GM21737 (cell line): ENCODE measurements around the gene TUBGCP4.

Experiments used
- ATAC-seq: cut with Tn5 transposase; IDR thresholded peaks from one replicate; pipeline ENCODE4 v1.9.1; 2021; ENCODE audit warnings: mild to moderate bottlenecking, moderate library complexity; ENCODE audit not compliant: unreplicated experiment

The TUBGCP4 gene

GRCh38 chr15:43403616-43404015 is 32.7 kb downstream of the TUBGCP4 start:
- ATAC-seq, result no peak

GRCh38 chr15:43404130-43404529 is 33.2 kb downstream of the TUBGCP4 start:
- ATAC-seq, result no peak

- no peak for ATAC-seq
Measured at GRCh38 chr15:43406189-43406588, 35.3 kb downstream of the TUBGCP4 start.

- ATAC-seq, result no peak
Measured at GRCh38 chr15:43406808-43407207, 35.9 kb downstream of the TUBGCP4 start.

GRCh38 chr15:43408789-43409188 is 37.9 kb downstream of the TUBGCP4 start:
- no peak for ATAC-seq

- no peak for ATAC-seq
Measured at GRCh38 chr15:43410572-43411214, 39.8 kb downstream of the TUBGCP4 start.

- ATAC-seq, result no peak
Measured at GRCh38 chr15:43412096-43412495, 41.2 kb downstream of the TUBGCP4 start.

- no peak for ATAC-seq
Measured at GRCh38 chr15:43414196-43414595, 43.3 kb downstream of the TUBGCP4 start.

GRCh38 chr15:43420435-43420834 is 49.5 kb downstream of the TUBGCP4 start:
- no peak for ATAC-seq

GRCh38 chr15:43420876-43421275 is 50.0 kb downstream of the TUBGCP4 start:
- ATAC-seq, result no peak

- no peak for ATAC-seq
Measured at GRCh38 chr15:43423793-43424192, 52.9 kb downstream of the TUBGCP4 start.

GRCh38 chr15:43429687-43430086 is 58.8 kb downstream of the TUBGCP4 start:
- no peak for ATAC-seq

GRCh38 chr15:43433165-43433564 is 62.3 kb downstream of the TUBGCP4 start:
- ATAC-seq, result no peak

GRCh38 chr15:43433661-43434303 is 62.9 kb downstream of the TUBGCP4 start:
- ATAC-seq, result no peak

GRCh38 chr15:43434446-43434845 is 63.5 kb downstream of the TUBGCP4 start:
- no peak for ATAC-seq

GRCh38 chr15:43436395-43436794 is 65.5 kb downstream of the TUBGCP4 start:
- no peak for ATAC-seq

GRCh38 chr15:43439268-43439667 is 68.4 kb downstream of the TUBGCP4 start:
- ATAC-seq, result no peak

- ATAC-seq, result no peak
Measured at GRCh38 chr15:43440721-43441281, 69.9 kb downstream of the TUBGCP4 start.

GRCh38 chr15:43441316-43441715 is 70.4 kb downstream of the TUBGCP4 start:
- no peak for ATAC-seq

- ATAC-seq, result no peak
Measured at GRCh38 chr15:43446344-43446743, 75.4 kb downstream of the TUBGCP4 start.

- ATAC-seq, result no peak
Measured at GRCh38 chr15:43449981-43450380, 79.1 kb downstream of the TUBGCP4 start.
